ENCODE results near the gene PID1.

- TF ChIP-seq EP300 (IDR thresholded peaks at IDR 0.05) (no peak), POLR2AphosphoS5 (IDR thresholded peaks at IDR 0.05) (no peak)
- TF ChIP-seq, protein P1, sequence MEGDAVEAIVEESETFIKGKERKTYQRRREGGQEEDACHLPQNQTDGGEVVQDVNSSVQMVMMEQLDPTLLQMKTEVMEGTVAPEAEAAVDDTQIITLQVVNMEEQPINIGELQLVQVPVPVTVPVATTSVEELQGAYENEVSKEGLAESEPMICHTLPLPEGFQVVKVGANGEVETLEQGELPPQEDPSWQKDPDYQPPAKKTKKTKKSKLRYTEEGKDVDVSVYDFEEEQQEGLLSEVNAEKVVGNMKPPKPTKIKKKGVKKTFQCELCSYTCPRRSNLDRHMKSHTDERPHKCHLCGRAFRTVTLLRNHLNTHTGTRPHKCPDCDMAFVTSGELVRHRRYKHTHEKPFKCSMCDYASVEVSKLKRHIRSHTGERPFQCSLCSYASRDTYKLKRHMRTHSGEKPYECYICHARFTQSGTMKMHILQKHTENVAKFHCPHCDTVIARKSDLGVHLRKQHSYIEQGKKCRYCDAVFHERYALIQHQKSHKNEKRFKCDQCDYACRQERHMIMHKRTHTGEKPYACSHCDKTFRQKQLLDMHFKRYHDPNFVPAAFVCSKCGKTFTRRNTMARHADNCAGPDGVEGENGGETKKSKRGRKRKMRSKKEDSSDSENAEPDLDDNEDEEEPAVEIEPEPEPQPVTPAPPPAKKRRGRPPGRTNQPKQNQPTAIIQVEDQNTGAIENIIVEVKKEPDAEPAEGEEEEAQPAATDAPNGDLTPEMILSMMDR (IDR thresholded peaks at IDR 0.05) = no peak
These were observed 261.3 kb downstream of the PID1 start for GRCh38 chr2:229009816-229010215.

Data from suprapubic skin (tissue), 4 donors.